Peyer's patch (tissue), 4 donors: ENCODE measurements around the gene SLC51B.

Source experiments
- POLR2A ChIP-seq, 2 donors: fragments of 450-650 bp; IDR thresholded peaks; one replicate each; pipeline ENCODE4 v1.5.1; 2017; ENCODE audit warnings: antibody characterized with exemption in 2 of 2, mild to moderate bottlenecking in 2 of 2, moderate library complexity in 2 of 2
- TF ChIP-seq, protein P1 (sequence below), 6 experiments: fragments of 450-650 bp in 4 of 6; fragments of 200-600 bp in 2 of 6; sonication (generic) in 1 of 6; IDR thresholded peaks; one replicate each; pipeline ENCODE4 v1.5.1; 2017 to 2019; ENCODE audit warnings: antibody characterized with exemption in 6 of 6, mild to moderate bottlenecking in 3 of 6, moderate library complexity in 1 of 6

DNA sequence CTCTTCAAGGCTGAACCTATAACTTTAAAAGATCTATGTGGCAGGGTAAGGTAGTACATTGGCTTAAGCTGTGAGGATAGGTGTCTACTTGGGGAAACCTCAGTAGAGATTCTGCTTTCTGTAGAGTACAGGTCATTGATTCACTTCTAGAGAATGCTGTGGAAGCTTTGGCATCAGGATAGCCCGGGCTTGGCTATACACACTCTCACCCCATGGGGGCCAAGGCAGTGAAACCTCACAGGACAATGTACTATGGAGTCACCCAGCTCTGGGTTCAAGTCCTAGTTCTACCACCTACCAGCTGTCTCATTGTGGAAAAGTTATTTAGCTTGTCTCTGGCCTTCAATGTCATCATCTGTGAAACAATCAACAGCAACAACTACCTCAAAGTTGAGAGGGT lies 24.8 kb upstream of the SLC51B start:
- TF ChIP-seq, protein P1, sequence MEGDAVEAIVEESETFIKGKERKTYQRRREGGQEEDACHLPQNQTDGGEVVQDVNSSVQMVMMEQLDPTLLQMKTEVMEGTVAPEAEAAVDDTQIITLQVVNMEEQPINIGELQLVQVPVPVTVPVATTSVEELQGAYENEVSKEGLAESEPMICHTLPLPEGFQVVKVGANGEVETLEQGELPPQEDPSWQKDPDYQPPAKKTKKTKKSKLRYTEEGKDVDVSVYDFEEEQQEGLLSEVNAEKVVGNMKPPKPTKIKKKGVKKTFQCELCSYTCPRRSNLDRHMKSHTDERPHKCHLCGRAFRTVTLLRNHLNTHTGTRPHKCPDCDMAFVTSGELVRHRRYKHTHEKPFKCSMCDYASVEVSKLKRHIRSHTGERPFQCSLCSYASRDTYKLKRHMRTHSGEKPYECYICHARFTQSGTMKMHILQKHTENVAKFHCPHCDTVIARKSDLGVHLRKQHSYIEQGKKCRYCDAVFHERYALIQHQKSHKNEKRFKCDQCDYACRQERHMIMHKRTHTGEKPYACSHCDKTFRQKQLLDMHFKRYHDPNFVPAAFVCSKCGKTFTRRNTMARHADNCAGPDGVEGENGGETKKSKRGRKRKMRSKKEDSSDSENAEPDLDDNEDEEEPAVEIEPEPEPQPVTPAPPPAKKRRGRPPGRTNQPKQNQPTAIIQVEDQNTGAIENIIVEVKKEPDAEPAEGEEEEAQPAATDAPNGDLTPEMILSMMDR (IDR thresholded peaks at IDR 0.05): no peak
- no peak for TF ChIP-seq POLR2A (IDR thresholded peaks at IDR 0.05)
